Activated CD4-positive, alpha-beta T cell treated with anti-CD3 and anti-CD28 coated beads for 1 hour (primary cell): ENCODE measurements around the gene ALDOA.

Source experiments
- DNase-seq: peaks from one replicate; pipeline ENCODE4 v3.0.0-alpha.2; 2020

The ALDOA gene

GRCh38 chr16:30046178-30046577 lies 19.4 kb upstream of the ALDOA start:
- DNase-seq = no peak

GRCh38 chr16:30046588-30046987 lies 19.0 kb upstream of the ALDOA start:
- DNase-seq = no peak

- no peak for DNase-seq
Measured at GRCh38 chr16:30049871-30050270, 15.7 kb upstream of the ALDOA start.

GRCh38 chr16:30051518-30051917 lies 14.0 kb upstream of the ALDOA start:
- no peak for DNase-seq

GRCh38 chr16:30052671-30053372 lies 12.7 kb upstream of the ALDOA start:
- DNase-seq = peak; percentile 82

- no peak for DNase-seq
Measured at GRCh38 chr16:30053376-30054015, 12.1 kb upstream of the ALDOA start.

- no peak for DNase-seq
Measured at GRCh38 chr16:30054451-30054850, 11.1 kb upstream of the ALDOA start.

- no peak for DNase-seq
Measured at GRCh38 chr16:30054959-30055553, 10.5 kb upstream of the ALDOA start.

- DNase-seq = no peak
Measured at GRCh38 chr16:30060346-30060745, 5.2 kb upstream of the ALDOA start.

GRCh38 chr16:30060836-30061554 lies 4.6 kb upstream of the ALDOA start:
- DNase-seq = no peak

- DNase-seq = no peak
Measured at GRCh38 chr16:30063278-30063892, 2.2 kb upstream of the ALDOA start.

- peak; percentile 63 for DNase-seq
Measured at GRCh38 chr16:30063893-30064728, 1.4 kb upstream of the ALDOA start.

- DNase-seq = no peak
Measured at GRCh38 chr16:30064729-30065101, 845 bp upstream of the ALDOA start.

GRCh38 chr16:30065943-30066760 lies 592 bp downstream of the ALDOA start:
- peak; percentile 31 for DNase-seq

- DNase-seq = no peak
Measured at GRCh38 chr16:30066761-30067583, 1.4 kb downstream of the ALDOA start.

GRCh38 chr16:30067584-30067916 lies 2.0 kb downstream of the ALDOA start:
- no peak for DNase-seq

- DNase-seq = no peak
Measured at GRCh38 chr16:30068333-30068732, 2.8 kb downstream of the ALDOA start.

GRCh38 chr16:30068750-30069610 lies 3.4 kb downstream of the ALDOA start:
- DNase-seq = peak; percentile 48

- no peak for DNase-seq
Measured at GRCh38 chr16:30069611-30070462, 4.3 kb downstream of the ALDOA start.
